Measurements from ENCODE around the gene RPL5. TPM values are rescaled to one million over a fixed set of nuclear protein-coding genes. Genes with fewer than 3 reads are reported as not detected.
"Not testable (repeated sequence)": the region's sequence is repeated elsewhere in the genome, so short reads cannot be mapped to it uniquely, and the experiment has no call there.

RPL5 gene
- 2,917 and 2,947 TPM in 2 replicates for total RNA-seq (2014; rRNA removed; shearing (Covaris generic))
- polyA plus RNA-seq (2014; cell fraction: nucleus; rRNA removed): 1,387 and 1,419 TPM in 2 replicates

- peak; percentile 96 for DNase-seq (ENCODE audit: extremely low read depth, low read depth)
Measured at GRCh38 chr1:92831762-92832536, at the start of gene RPL5. Gene RPL5 (plus strand): TSS chr1:92832040. CDS start chr1:92832115, 75 bp downstream.

GRCh38 chr1:92783550-92783949 lies 48.3 kb upstream of the RPL5 start:
- not testable (repeated sequence) for DNase-seq (ENCODE audit: extremely low read depth, low read depth)

DNA sequence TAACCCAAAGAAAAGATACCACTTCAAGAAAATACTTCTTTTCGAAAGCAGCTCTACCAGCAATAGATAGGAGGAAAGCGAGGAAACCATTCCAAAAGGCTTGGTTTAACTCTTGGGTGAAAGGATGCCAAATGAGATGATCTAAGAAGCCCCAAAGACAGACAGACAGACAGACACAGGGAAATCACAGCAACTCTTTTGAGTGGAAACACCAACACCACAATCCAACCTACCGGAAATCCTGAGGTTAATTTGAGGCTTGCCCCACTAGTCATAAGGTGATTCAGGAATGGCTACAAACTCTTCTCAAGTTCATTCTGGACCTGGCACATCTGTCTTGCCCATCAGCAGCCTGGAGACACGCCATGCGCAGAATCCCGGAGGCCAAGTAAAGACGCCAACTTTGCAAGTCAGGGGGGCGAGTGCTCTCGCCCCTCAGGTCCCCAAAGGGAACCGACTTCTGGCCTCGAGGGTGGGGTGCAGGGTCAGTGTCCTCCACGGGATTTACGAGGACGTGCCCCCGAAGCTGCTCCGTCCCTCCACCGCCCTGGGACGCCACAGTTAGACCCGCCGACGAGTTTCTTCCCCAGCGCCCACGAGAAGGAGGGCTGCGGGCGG lies 47.7 kb upstream of the RPL5 start:
- no peak for DNase-seq (ENCODE audit: extremely low read depth, low read depth)

DNA sequence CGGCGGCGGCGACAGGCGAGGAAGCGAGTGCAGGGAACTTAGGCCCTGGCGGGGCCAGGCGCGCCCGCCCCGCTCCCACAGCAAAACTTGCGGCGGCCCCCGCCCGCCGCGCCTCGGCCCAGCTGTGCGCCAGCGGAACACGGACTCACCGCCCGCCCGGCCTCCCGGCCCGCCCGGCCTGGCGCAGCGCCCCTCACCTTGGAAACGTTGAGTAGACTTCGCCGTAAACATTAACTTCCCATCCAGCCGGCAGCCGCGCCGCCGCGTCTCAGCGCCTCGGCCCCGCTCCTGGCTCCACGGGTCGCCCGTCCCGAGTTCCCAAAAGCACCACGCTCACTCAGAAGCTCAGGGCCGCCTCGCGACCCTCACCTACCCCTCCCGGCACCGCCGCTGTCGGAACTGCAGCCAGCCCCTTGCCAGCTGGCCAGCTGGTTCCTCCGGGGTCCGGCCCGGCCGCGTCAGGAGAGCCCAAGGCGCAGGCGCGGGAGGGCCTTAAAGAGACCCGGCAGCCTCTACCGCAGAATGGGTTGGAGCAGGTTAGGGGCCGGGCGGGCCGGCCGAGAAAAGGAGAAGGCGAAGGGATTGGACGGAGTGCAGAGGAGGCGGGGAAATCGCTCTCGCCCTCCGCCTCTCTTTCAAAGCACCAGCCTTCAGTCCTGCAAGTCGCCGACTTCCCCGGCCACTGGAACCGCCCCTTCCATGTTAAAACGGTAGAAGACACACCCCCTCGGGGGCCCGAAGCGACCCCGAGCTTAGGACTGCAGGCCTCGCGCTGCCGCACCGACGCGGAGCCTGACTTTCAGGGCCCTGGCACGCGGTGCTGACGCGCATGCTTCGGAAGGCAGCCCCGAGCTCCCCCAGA lies 47.0 kb upstream of the RPL5 start, which contains the start of gene EVI5:
EVI5 (minus strand) TSS at position 470 of the 862 bp plus-strand sequence. CDS start 48,562 bp downstream, outside the sequence.
- peak; percentile 86 for DNase-seq (ENCODE audit: extremely low read depth, low read depth)

- no peak for DNase-seq (ENCODE audit: extremely low read depth, low read depth)
Measured at GRCh38 chr1:92786111-92786901, 45.5 kb upstream of the RPL5 start.

- no peak for DNase-seq (ENCODE audit: extremely low read depth, low read depth)
Measured at GRCh38 chr1:92790081-92790480, 41.8 kb upstream of the RPL5 start.

GRCh38 chr1:92790867-92791266 lies 41.0 kb upstream of the RPL5 start:
- no peak for DNase-seq (ENCODE audit: extremely low read depth, low read depth)

GRCh38 chr1:92791487-92792066 lies 40.3 kb upstream of the RPL5 start:
- DNase-seq (ENCODE audit: extremely low read depth, low read depth): no peak

GRCh38 chr1:92792340-92792782 lies 39.5 kb upstream of the RPL5 start:
- peak; percentile 25 for DNase-seq (ENCODE audit: extremely low read depth, low read depth)

- DNase-seq (ENCODE audit: extremely low read depth, low read depth): no peak
Measured at GRCh38 chr1:92795166-92795565, 36.7 kb upstream of the RPL5 start.

DNA sequence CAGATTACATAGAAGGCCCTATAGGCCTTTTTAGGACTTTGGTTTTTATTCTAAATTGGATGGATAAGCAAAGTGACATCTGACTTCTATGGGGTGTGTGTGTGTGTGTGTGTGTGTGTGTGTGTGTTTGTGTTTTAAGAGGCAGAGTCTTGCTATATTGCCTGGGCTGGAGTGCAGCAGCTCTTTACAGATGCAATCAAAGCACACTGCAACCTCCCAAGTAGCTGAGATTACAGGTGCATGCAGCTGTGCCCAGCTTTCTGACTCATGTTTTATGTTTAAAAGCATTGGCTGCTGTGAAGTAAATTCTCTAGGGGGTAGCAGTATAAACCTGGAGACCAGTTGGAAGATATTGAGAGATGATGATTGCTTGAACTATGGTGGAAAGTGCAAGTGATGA lies 34.5 kb upstream of the RPL5 start:
- DNase-seq (ENCODE audit: extremely low read depth, low read depth): no peak

DNA sequence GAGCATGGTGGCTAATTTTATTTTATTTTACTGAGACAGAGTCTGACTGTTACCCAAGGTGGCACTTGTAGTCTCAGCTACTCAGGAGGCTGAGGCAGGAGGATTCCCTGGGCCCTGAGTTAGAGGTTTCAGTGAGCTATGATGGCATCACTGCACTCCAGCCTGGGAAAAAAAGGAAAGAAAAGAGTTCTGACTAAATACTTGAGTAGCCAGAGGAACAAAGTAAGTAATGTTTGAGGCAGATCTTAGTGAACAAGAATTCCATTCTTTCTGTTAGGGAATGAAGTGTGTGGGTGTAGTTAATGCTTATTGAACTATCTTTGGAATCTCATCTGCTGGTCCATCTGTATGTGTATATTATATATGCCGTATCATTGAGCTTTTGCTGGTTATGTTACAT lies 33.9 kb upstream of the RPL5 start:
- DNase-seq (ENCODE audit: extremely low read depth, low read depth): no peak

DNA sequence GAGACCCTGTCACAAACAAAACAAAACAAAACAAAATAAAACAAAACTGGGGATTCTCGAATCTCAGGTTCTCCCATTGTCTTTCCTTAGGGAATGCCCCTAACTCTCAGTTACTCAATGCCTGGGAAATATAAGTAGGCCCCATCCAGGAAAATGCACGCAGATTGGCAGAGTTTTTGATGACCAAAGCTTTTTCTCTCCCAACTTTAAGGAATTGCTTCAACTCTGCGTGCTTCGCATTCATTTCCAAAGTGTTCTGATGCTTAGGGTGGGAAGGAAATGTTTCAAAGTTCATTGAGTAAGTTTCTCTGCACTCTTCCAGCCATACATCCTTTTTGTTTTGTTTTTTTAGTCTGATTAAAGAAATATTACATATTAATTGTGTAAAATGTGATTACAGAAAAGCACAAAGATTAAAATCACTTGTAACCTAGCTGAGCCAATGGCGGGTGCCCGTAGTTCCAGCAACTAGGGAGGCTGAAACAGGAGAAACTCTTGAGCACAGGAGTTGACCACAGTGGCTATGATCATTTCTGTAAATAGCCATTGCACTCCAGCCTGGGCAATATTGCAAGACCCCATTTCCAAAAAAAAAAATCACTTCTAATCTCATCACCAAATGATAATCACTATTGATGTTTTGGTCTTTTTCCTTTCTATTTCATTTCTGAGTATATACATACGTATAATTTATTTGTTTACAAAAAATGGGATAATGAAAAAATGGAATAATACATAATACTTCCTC lies 28.5 kb upstream of the RPL5 start:
- DNase-seq (ENCODE audit: extremely low read depth, low read depth): no peak

- DNase-seq (ENCODE audit: extremely low read depth, low read depth): peak; percentile 66
Measured at GRCh38 chr1:92804721-92805201, 27.1 kb upstream of the RPL5 start.

DNA sequence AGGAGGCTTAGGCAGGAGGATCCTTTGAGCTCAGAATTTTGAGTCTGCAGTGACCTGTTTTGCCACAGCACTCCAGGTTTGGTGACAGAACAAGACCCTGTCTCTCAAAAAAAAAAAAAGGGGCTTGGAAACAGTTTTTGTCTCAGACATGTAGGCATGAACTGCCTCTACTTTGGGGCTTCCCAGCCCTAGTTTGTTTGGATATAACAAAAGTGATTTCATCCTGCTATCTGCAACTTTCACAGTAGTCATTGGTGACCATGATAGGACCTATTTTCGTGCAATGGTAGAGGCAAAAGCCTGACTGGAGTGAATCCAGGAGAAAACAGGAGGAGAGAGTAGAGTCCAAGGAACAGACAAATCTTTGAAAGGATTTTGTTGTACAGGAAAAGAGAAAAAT lies 26.6 kb upstream of the RPL5 start:
- DNase-seq (ENCODE audit: extremely low read depth, low read depth): no peak

- no peak for DNase-seq (ENCODE audit: extremely low read depth, low read depth)
Measured at GRCh38 chr1:92808381-92808780, 23.5 kb upstream of the RPL5 start.

- no peak for DNase-seq (ENCODE audit: extremely low read depth, low read depth)
Measured at GRCh38 chr1:92816732-92817131, 15.1 kb upstream of the RPL5 start.

- DNase-seq (ENCODE audit: extremely low read depth, low read depth): no peak
Measured at GRCh38 chr1:92817137-92817697, 14.6 kb upstream of the RPL5 start.

All from NCI-H460 (cell line).